ENCODE data around the gene DDX1.

DDX1 gene

GRCh38 chr2:15642011-15642814, 50.5 kb downstream of the DDX1 start:
- Mint-ChIP-seq H3K4me3 (no peak overlapping the region), H3K9me3 (peaks cover 6% of the 10 kb centered on the region), H3K27ac (no peak overlapping the region), H3K27me3 (no peaks in the 10 kb centered on the region), H3K36me3 (peaks cover 12% of the 10 kb centered on the region), H3K4me1 (no peaks in the 10 kb centered on the region)
- CTCF ChIA-PET: no interaction called here
- DNase-seq: no peak

- H3K9me3 Mint-ChIP-seq: peaks cover 6% of the 10 kb centered on the region
- no peak overlapping the region for H3K27ac Mint-ChIP-seq
- peaks cover 12% of the 10 kb centered on the region for H3K36me3 Mint-ChIP-seq
- no peak for DNase-seq
- CTCF ChIA-PET: no interaction called here
- no peaks in the 10 kb centered on the region for H3K4me1 Mint-ChIP-seq
- H3K27me3 Mint-ChIP-seq: no peaks in the 10 kb centered on the region
- H3K4me3 Mint-ChIP-seq: no peak overlapping the region
Observed at GRCh38 chr2:15642815-15643500, 51.3 kb downstream of the DDX1 start.

- Mint-ChIP-seq H3K4me3 (no peak overlapping the region), H3K9me3 (peaks cover 6% of the 10 kb centered on the region), H3K27ac (no peak overlapping the region), H3K36me3 (peaks cover 9% of the 10 kb centered on the region), H3K27me3 (peaks cover 2% of the 10 kb centered on the region), H3K4me1 (no peaks in the 10 kb centered on the region)
- DNase-seq: no peak
- CTCF ChIA-PET: interaction anchor here (0.7 kb wide), 1 partner anchor 964 kb away, joined by 3 read pairs; no protein-coding TSS in a partner anchor
Observed at GRCh38 chr2:15643791-15644585, 52.3 kb downstream of the DDX1 start.

- H3K4me1 Mint-ChIP-seq: no peaks in the 10 kb centered on the region
- peaks cover 6% of the 10 kb centered on the region for H3K9me3 Mint-ChIP-seq
- CTCF ChIA-PET: no interaction called here
- H3K36me3 Mint-ChIP-seq: peaks cover 9% of the 10 kb centered on the region
- no peak overlapping the region for H3K4me3 Mint-ChIP-seq
- peaks cover 4% of the 10 kb centered on the region for H3K27me3 Mint-ChIP-seq
- H3K27ac Mint-ChIP-seq: no peak overlapping the region
- no peak for DNase-seq
Observed at GRCh38 chr2:15645300-15645699, 53.6 kb downstream of the DDX1 start.

- H3K4me1 Mint-ChIP-seq: no peaks in the 10 kb centered on the region
- DNase-seq: no peak
- H3K27me3 Mint-ChIP-seq: peaks cover 4% of the 10 kb centered on the region
- no peak overlapping the region for H3K4me3 Mint-ChIP-seq
- no peak overlapping the region for H3K27ac Mint-ChIP-seq
- CTCF ChIA-PET: no interaction called here
- H3K9me3 Mint-ChIP-seq: peaks cover 6% of the 10 kb centered on the region
- H3K36me3 Mint-ChIP-seq: peaks cover 7% of the 10 kb centered on the region
Observed at GRCh38 chr2:15645720-15646385, 54.2 kb downstream of the DDX1 start.

- Mint-ChIP-seq H3K27me3 (peaks cover 4% of the 10 kb centered on the region), H3K9me3 (no peaks in the 10 kb centered on the region), H3K4me1 (no peaks in the 10 kb centered on the region), H3K36me3 (no peaks in the 10 kb centered on the region), H3K27ac (no peak overlapping the region), H3K4me3 (no peak overlapping the region)
- no peak for DNase-seq
- CTCF ChIA-PET: no interaction called here
Observed at GRCh38 chr2:15646661-15647060, 55.0 kb downstream of the DDX1 start.

GRCh38 chr2:15647622-15648590, 56.2 kb downstream of the DDX1 start:
- H3K4me1 Mint-ChIP-seq: no peaks in the 10 kb centered on the region
- H3K36me3 Mint-ChIP-seq: no peaks in the 10 kb centered on the region
- no peak for DNase-seq
- no peak overlapping the region for H3K4me3 Mint-ChIP-seq
- peaks cover 4% of the 10 kb centered on the region for H3K27me3 Mint-ChIP-seq
- CTCF ChIA-PET: interaction anchor here (1.2 kb wide), 1 partner anchor 11 kb away, joined by 5 read pairs; no protein-coding TSS in a partner anchor
- H3K9me3 Mint-ChIP-seq: no peaks in the 10 kb centered on the region
- no peak overlapping the region for H3K27ac Mint-ChIP-seq

GRCh38 chr2:15648593-15649525, 57.2 kb downstream of the DDX1 start:
- Mint-ChIP-seq H3K9me3 (no peaks in the 10 kb centered on the region), H3K27ac (no peak overlapping the region), H3K4me1 (no peaks in the 10 kb centered on the region), H3K27me3 (peaks cover 4% of the 10 kb centered on the region), H3K4me3 (no peak overlapping the region), H3K36me3 (no peaks in the 10 kb centered on the region)
- DNase-seq: no peak
- CTCF ChIA-PET: interaction anchor here (1.2 kb wide), 1 partner anchor 12 kb away, joined by 5 read pairs; no protein-coding TSS in a partner anchor

GRCh38 chr2:15649561-15650255, 58.0 kb downstream of the DDX1 start:
- Mint-ChIP-seq H3K27ac (no peak overlapping the region), H3K4me1 (no peaks in the 10 kb centered on the region), H3K27me3 (peaks cover 4% of the 10 kb centered on the region), H3K4me3 (no peak overlapping the region), H3K9me3 (no peaks in the 10 kb centered on the region), H3K36me3 (no peaks in the 10 kb centered on the region)
- DNase-seq: no peak
- CTCF ChIA-PET: no interaction called here

GRCh38 chr2:15650616-15651366, 59.1 kb downstream of the DDX1 start:
- Mint-ChIP-seq H3K36me3 (no peaks in the 10 kb centered on the region), H3K27ac (no peak overlapping the region), H3K4me3 (no peak overlapping the region), H3K27me3 (peaks cover 4% of the 10 kb centered on the region), H3K9me3 (no peaks in the 10 kb centered on the region), H3K4me1 (no peaks in the 10 kb centered on the region)
- CTCF ChIA-PET: no interaction called here
- DNase-seq: no peak

- no peaks in the 10 kb centered on the region for H3K36me3 Mint-ChIP-seq
- H3K4me3 Mint-ChIP-seq: no peak overlapping the region
- H3K4me1 Mint-ChIP-seq: no peaks in the 10 kb centered on the region
- CTCF ChIA-PET: no interaction called here
- DNase-seq: no peak
- H3K9me3 Mint-ChIP-seq: no peaks in the 10 kb centered on the region
- peaks cover 4% of the 10 kb centered on the region for H3K27me3 Mint-ChIP-seq
- no peak overlapping the region for H3K27ac Mint-ChIP-seq
Observed at GRCh38 chr2:15651367-15651727, 59.7 kb downstream of the DDX1 start.

Measured in activated naive CD4-positive, alpha-beta T cell treated with anti-CD3 and anti-CD28 coated beads, Interleukin-2, amount 10 ng/mL, durations not matched to agents 7 days and 5 days (primary cell).